Left lung (tissue), 10 donors: ENCODE results near the gene PSAP. TPM values are rescaled to one million over a fixed set of nuclear protein-coding genes. Genes with fewer than 3 reads are reported as not detected.

Experiments used
- ATAC-seq: fragments of 200-7000 bp; cut with Tn5 transposase; one replicate; pipeline ENCODE4 v1.9.1; 2020; ENCODE audit warnings: moderate library complexity
- DNase-seq, 4 donors: peaks; one replicate each; pipeline ENCODE4 v3.0.0-alpha.2; 2013 to 2020
- H3K27ac ChIP-seq, 2 donors: fragments of 200-600 bp; sonication (generic) in 1 of 2; one replicate each; pipeline versions ENCODE4 v1.5.0 to v1.8.0; 2020 to 2021
- H3K27me3 ChIP-seq, 2 donors: fragments of 200-600 bp; sonication (generic) in 1 of 2; one replicate each; pipeline versions ENCODE4 v1.5.0 to v1.8.0; 2020 to 2021
- H3K36me3 ChIP-seq, 2 donors: fragments of 200-600 bp; sonication (generic) in 1 of 2; one replicate each; pipeline versions ENCODE4 v1.5.0 to v1.8.0; 2020 to 2021
- H3K4me1 ChIP-seq, 2 donors: fragments of 200-600 bp; one replicate each; pipeline ENCODE4 v1.8.0; 2021
- H3K4me3 ChIP-seq, 2 donors: fragments of 200-600 bp; sonication (generic) in 1 of 2; one replicate each; pipeline versions ENCODE4 v1.5.0 to v1.8.0; 2020 to 2021; ENCODE audit warnings: mild to moderate bottlenecking in 1 of 2
- H3K9me3 ChIP-seq, 2 donors: fragments of 200-600 bp; sonication (generic) in 1 of 2; one replicate each; pipeline versions ENCODE4 v1.5.0 to v1.8.0; 2020 to 2021
- CTCF ChIP-seq, 2 donors: fragments of 200-600 bp; sonication (generic) in 1 of 2; IDR thresholded peaks; one replicate each; pipeline versions ENCODE4 v1.5.0 to v1.8.0; 2021; ENCODE audit warnings: antibody characterized with exemption in 2 of 2
- intact Hi-C, 2 donors: fragments of 100-400 bp; cut with DNase I; formaldehyde crosslinking; loops; one replicate each; pipeline versions ENCODE4 v1.11.2 to v1.14.2; 2022
- polyA plus RNA-seq, 6 donors: library from polyadenylated mRNA; unstranded; fragments of 120-200 nt; gene quantifications; one replicate each; pipeline ENCODE4 v1.2.1, GENCODE V29; 2013; ENCODE audit not compliant: insufficient read length in 6 of 6
- total RNA-seq, 2 donors: library from RNA; stranded (reverse); fragmentation: NEBNext Ultra II Directional; extraction: Animal tissue kit (Norgen Biotek cat#: 25700); gene quantifications; one replicate each; pipeline ENCODE4 v1.2.1, GENCODE V29; 2021
- donor health status: DM: no; HTN: yes; CAD: no.
- donor health status: DM: no; HTN: no; CAD: no.

The PSAP gene
- total and polyA plus RNA-seq, 8 donors, result 539 to 1,668 (median 577) TPM

GRCh38 chr10:71812913-71813590 lies 38.0 kb downstream of the PSAP start:
- DNase-seq (no peak), ATAC-seq (no peak)
- TF ChIP-seq CTCF (IDR thresholded peaks at IDR 0.05), result no peak
- H3K27me3 ChIP-seq, result no peaks in the 10 kb centered on the region
- intact Hi-C loops, result loop anchor here in 1 of 2 donors (10.0 kb wide), 1 partner anchor 428 kb away; no protein-coding TSS in a partner anchor
- H3K36me3 ChIP-seq, result peaks cover 6 to 77% of the 10 kb centered on the region in 2 donors
- H3K27ac ChIP-seq, result no peak overlapping the region
- peaks cover 0 to 40% of the 10 kb centered on the region in 2 donors for H3K4me1 ChIP-seq
- no peaks in the 10 kb centered on the region for H3K9me3 ChIP-seq
- no peak overlapping the region for H3K4me3 ChIP-seq

GRCh38 chr10:71812016-71812912 lies 38.8 kb downstream of the PSAP start:
- TF ChIP-seq CTCF (IDR thresholded peaks at IDR 0.05), result peak; percentile 75 to 91
- Histone ChIP-seq H3K4me1 (peaks cover 0 to 32% of the 10 kb centered on the region in 2 donors), H3K36me3 (peaks cover 6 to 69% of the 10 kb centered on the region in 2 donors), H3K4me3 (no peak overlapping the region), H3K27me3 (no peaks in the 10 kb centered on the region), H3K9me3 (no peaks in the 10 kb centered on the region), H3K27ac (no peak overlapping the region)
- ATAC-seq (peak; percentile 87), DNase-seq (peak; percentile 41 to 95 (median 72))
- intact Hi-C loops, result loop anchor here in 1 of 2 donors (10.0 kb wide), 1 partner anchor 427 kb away; no protein-coding TSS in a partner anchor

- intact Hi-C loops, result loop anchor here in 1 of 2 donors (10.0 kb wide), 1 partner anchor 427 kb away; no protein-coding TSS in a partner anchor
- ATAC-seq (no peak), DNase-seq (peak in 1 of 4 donors; percentile 31)
These were observed 39.7 kb downstream of the PSAP start for GRCh38 chr10:71811351-71811750.

GRCh38 chr10:71810048-71810750 lies 40.9 kb downstream of the PSAP start:
- intact Hi-C loops, result loop anchor here in 1 of 2 donors (10.0 kb wide), 1 partner anchor 425 kb away; no protein-coding TSS in a partner anchor
- DNase-seq (peak in 1 of 4 donors; percentile 30), ATAC-seq (no peak)
- Histone ChIP-seq H3K4me1 (peaks cover 0 to 24% of the 10 kb centered on the region in 2 donors), H3K4me3 (no peak overlapping the region), H3K9me3 (no peaks in the 10 kb centered on the region), H3K27ac (no peak overlapping the region), H3K27me3 (no peaks in the 10 kb centered on the region), H3K36me3 (peaks cover 0 to 48% of the 10 kb centered on the region in 2 donors)
- TF ChIP-seq CTCF (IDR thresholded peaks at IDR 0.05), result no peak

More at GRCh38 chr10:71811351-71811750, 39.7 kb downstream of the PSAP start:
- H3K4me3 ChIP-seq, result no peak overlapping the region
- no peaks in the 10 kb centered on the region for H3K9me3 ChIP-seq
- H3K27ac ChIP-seq, result no peak overlapping the region
- peaks cover 0 to 23% of the 10 kb centered on the region in 2 donors for H3K4me1 ChIP-seq
- peaks cover 3 to 60% of the 10 kb centered on the region in 2 donors for H3K36me3 ChIP-seq
- H3K27me3 ChIP-seq, result no peaks in the 10 kb centered on the region
- no peak for TF ChIP-seq CTCF (IDR thresholded peaks at IDR 0.05)
